Activated B cell treated with CpG ODN at 0.5 μM for 24 hours (primary cell): ENCODE results near the gene ISOC2. TPM values are rescaled to one million over a fixed set of nuclear protein-coding genes. Genes with fewer than 3 reads are reported as not detected.

Experiments
- ATAC-seq: fragments of 200-7000 bp; cut with Tn5 transposase; one replicate; pipeline ENCODE4 v1.10.0; 2021; ENCODE audit warnings: low read depth, mild to moderate bottlenecking, moderate library complexity
- CTCF ChIA-PET: fragments of 350-600 bp; sonication (Branson Sonifier 250); formaldehyde crosslinking; loops from one replicate; lab custom pipeline; 2021; ENCODE audit warnings: antibody characterized with exemption; lab: Charles Lee
- POLR2A ChIA-PET: fragments of 350-600 bp; sonication (Branson Sonifier 250); formaldehyde crosslinking; loops from one replicate; lab custom pipeline; 2021; ENCODE audit warnings: antibody characterized with exemption; lab: Charles Lee
- DNase-seq: peaks from one replicate; pipeline ENCODE4 v3.0.0; 2022
- H3K27ac Mint-ChIP-seq: one replicate; pipeline ENCODE4 v1.8.0; 2020; ENCODE audit warnings: mixed read lengths
- H3K27me3 Mint-ChIP-seq: one replicate; pipeline ENCODE4 v1.8.0; 2021; ENCODE audit warnings: mixed read lengths
- H3K36me3 Mint-ChIP-seq: one replicate; pipeline ENCODE4 v1.8.0; 2021; ENCODE audit warnings: low read depth, mixed read lengths
- H3K4me1 Mint-ChIP-seq: one replicate; pipeline ENCODE4 v1.8.0; 2021; ENCODE audit warnings: mixed read lengths
- H3K4me3 Mint-ChIP-seq: one replicate; pipeline ENCODE4 v1.8.0; 2020; ENCODE audit warnings: mild to moderate bottlenecking, mixed read lengths
- H3K9me3 Mint-ChIP-seq: one replicate; pipeline ENCODE4 v1.8.0; 2020; ENCODE audit warnings: mixed read lengths
- intact Hi-C: fragments of 100-400 bp; cut with micrococcal nuclease; formaldehyde crosslinking; loops from one replicate; pipeline ENCODE4 v1.15.1; 2024
- total RNA-seq: library from RNA; stranded (reverse); gene quantifications from 2 replicates; pipeline ENCODE4 v1.2.3, GENCODE V29; 2022
- TF ChIP-seq, protein P1 (sequence below): fragments of 200-600 bp; IDR thresholded peaks from one replicate; pipeline ENCODE4 v1.8.0; 2022; ENCODE audit warnings: antibody characterized with exemption, mild to moderate bottlenecking

Gene ISOC2
- total RNA-seq, 1 donor from 2014 or later, result 29.0 TPM

DNA sequence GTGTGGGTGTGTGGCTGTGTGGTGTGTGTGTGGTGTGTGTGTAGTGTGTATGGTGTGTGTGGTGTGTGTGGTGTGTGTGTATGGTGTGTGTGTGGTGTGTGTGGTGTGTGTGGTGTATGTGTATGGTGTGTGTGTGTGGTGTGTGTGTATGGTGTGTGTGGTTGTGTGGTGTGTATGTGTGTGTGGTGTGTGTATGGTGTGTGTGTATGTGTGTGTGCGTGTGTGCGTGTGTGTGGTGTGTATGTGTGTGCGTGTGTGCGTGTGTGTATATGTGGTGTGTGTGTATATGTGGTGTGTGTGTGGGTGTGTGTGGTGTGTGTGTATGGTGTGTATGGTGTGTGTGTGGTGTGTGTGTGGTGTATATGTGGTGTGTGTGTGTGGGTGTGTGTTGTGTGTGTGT lies 26.4 kb downstream of the ISOC2 start:
- Mint-ChIP-seq H3K27me3 (peaks cover 48% of the 10 kb centered on the region), H3K4me3 (no peak overlapping the region), H3K4me1 (no peaks in the 10 kb centered on the region), H3K36me3 (no peaks in the 10 kb centered on the region), H3K27ac (no peak overlapping the region), H3K9me3 (no peaks in the 10 kb centered on the region)
- ATAC-seq (no peak), DNase-seq (no peak)
- CTCF ChIA-PET, result no interaction called here
- TF ChIP-seq, protein P1, sequence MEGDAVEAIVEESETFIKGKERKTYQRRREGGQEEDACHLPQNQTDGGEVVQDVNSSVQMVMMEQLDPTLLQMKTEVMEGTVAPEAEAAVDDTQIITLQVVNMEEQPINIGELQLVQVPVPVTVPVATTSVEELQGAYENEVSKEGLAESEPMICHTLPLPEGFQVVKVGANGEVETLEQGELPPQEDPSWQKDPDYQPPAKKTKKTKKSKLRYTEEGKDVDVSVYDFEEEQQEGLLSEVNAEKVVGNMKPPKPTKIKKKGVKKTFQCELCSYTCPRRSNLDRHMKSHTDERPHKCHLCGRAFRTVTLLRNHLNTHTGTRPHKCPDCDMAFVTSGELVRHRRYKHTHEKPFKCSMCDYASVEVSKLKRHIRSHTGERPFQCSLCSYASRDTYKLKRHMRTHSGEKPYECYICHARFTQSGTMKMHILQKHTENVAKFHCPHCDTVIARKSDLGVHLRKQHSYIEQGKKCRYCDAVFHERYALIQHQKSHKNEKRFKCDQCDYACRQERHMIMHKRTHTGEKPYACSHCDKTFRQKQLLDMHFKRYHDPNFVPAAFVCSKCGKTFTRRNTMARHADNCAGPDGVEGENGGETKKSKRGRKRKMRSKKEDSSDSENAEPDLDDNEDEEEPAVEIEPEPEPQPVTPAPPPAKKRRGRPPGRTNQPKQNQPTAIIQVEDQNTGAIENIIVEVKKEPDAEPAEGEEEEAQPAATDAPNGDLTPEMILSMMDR, result no peak
- POLR2A ChIA-PET, result no interaction called here
- intact Hi-C loops, result no loop called here

DNA sequence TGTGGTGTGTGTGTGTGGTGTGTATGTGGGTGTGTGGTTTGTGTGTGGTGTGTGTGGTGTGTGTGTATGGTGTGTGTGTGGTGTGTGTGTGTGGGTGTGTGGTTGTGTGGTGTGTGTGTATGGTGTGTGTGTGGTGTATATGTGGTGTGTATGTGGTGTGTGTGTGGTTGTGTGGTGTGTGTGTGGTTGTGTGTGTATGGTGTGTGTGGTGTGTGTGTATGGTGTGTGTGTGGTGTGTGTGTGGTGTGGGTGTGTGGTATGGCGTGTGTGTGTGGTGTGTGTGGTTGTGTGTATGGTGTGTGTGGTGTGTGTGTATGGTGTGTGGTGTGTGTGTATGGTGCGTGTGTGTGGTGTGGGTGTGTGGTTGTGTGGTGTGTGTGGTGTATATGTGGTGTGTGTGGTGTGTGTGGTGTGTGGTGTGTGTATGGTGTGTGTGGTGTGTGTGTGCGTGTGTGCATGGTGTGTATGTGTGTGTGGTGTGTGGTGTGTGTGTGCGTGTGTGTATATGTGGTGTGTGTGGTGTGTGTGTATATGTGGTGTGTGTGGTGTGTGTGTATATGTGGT lies 27.0 kb downstream of the ISOC2 start:
- POLR2A ChIA-PET, result no interaction called here

GRCh38 chr19:55433292-55433691 lies 28.1 kb downstream of the ISOC2 start:
- peaks cover 45% of the 10 kb centered on the region for H3K27me3 Mint-ChIP-seq
- CTCF ChIA-PET, result no interaction called here
- no peaks in the 10 kb centered on the region for H3K4me1 Mint-ChIP-seq

More for the DNA sequence above, 27.0 kb downstream of the ISOC2 start:
- no peak for DNase-seq
- H3K27ac Mint-ChIP-seq, result no peak overlapping the region
- intact Hi-C loops, result no loop called here
- no peak overlapping the region for H3K4me3 Mint-ChIP-seq
- no peaks in the 10 kb centered on the region for H3K4me1 Mint-ChIP-seq
- CTCF ChIA-PET, result no interaction called here
- no peak for ATAC-seq
- TF ChIP-seq, protein P1, result no peak
- H3K36me3 Mint-ChIP-seq, result no peaks in the 10 kb centered on the region
- H3K9me3 Mint-ChIP-seq, result no peaks in the 10 kb centered on the region
- peaks cover 48% of the 10 kb centered on the region for H3K27me3 Mint-ChIP-seq

DNA sequence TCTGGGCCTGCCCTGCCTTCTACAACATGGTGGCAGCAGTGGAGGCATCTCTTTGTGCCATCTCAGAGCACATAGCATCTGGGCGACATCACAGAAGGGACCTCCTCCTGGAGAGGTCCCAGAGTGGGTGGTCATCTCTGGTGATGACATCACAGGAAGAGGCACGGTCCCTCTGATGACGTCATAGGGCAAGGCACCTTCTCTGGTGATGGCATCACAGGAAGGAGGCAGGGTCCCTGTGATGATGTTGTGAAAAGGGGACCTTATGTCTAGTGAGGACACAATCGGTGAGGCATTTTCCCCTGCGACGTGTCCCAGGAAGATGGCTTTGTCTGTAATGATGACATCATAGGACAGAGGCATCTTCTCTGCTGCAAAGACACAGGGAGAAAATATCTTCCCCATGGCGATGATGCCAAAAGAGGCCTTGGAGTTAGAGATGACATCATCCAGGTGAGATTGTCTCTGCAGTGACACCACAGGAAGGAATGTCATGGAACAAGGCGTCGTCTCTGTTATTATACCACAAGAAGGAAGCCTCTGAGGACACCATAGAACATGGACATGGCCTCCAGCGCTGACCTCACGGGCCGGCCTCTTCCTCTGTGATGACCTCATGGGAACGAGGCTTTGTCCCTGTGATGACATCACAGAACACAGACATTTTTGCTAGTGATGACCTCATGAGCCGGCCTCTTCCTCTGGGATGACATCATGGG lies 29.0 kb downstream of the ISOC2 start:
- POLR2A ChIA-PET, result no interaction called here
- no peak for DNase-seq
- CTCF ChIA-PET, result no interaction called here
- Mint-ChIP-seq H3K27me3 (peaks cover 42% of the 10 kb centered on the region), H3K4me3 (no peak overlapping the region), H3K4me1 (no peaks in the 10 kb centered on the region), H3K9me3 (no peaks in the 10 kb centered on the region), H3K27ac (no peak overlapping the region), H3K36me3 (no peaks in the 10 kb centered on the region)
- ATAC-seq, result no peak
- TF ChIP-seq, protein P1, result no peak
- intact Hi-C loops, result no loop called here

More at GRCh38 chr19:55433292-55433691, 28.1 kb downstream of the ISOC2 start:
- TF ChIP-seq, protein P1, result no peak
- Mint-ChIP-seq H3K27ac (no peak overlapping the region), H3K9me3 (no peaks in the 10 kb centered on the region), H3K36me3 (no peaks in the 10 kb centered on the region), H3K4me3 (no peak overlapping the region)
- no peak for ATAC-seq
- intact Hi-C loops, result no loop called here
- DNase-seq, result no peak
- POLR2A ChIA-PET, result no interaction called here

DNA sequence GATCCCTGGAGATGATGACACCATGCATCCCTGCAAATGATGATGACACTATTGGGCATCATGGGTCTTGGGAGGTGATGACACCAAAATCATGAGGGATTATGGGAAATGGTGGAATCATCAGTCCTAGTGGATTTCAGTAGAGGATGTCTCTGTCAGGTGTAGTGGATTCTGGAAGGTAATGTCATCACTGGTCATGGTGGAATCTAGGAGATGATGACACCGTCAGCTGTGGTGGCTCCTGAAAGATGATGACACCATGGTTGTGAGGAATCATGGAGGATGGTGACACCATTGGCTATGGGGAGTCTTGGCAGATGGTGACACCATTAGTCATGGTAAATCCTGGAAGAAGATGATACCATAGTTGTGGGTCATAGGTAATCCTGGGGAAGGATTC lies 30.3 kb downstream of the ISOC2 start:
- intact Hi-C loops, result no loop called here
- Mint-ChIP-seq H3K27me3 (peaks cover 35% of the 10 kb centered on the region), H3K36me3 (no peaks in the 10 kb centered on the region), H3K9me3 (no peaks in the 10 kb centered on the region), H3K27ac (no peak overlapping the region), H3K4me3 (no peak overlapping the region), H3K4me1 (no peaks in the 10 kb centered on the region)
- ATAC-seq (no peak), DNase-seq (no peak)
- TF ChIP-seq, protein P1, result no peak
- ChIA-PET POLR2A (no interaction called here), CTCF (no interaction called here)
